Lower lobe of right lung (tissue), 2 donors: ENCODE measurements around the gene SORCS2. TPM values are rescaled to one million over a fixed set of nuclear protein-coding genes. Genes with fewer than 3 reads are reported as not detected.

Experiments used
- ATAC-seq, 2 donors: fragments of 200-7000 bp; cut with Tn5 transposase; one replicate each; pipeline ENCODE4 v1.9.1; 2020 to 2022; ENCODE audit warnings: mild to moderate bottlenecking in 2 of 2, moderate library complexity in 2 of 2
- DNase-seq: peaks from one replicate; pipeline ENCODE4 v3.0.0-alpha.2; 2020
- H3K27ac ChIP-seq: fragments of 200-600 bp; one replicate; pipeline ENCODE4 v1.8.0; 2022
- H3K27me3 ChIP-seq: fragments of 200-600 bp; one replicate; pipeline ENCODE4 v1.8.0; 2022; ENCODE audit warnings: low read depth
- H3K36me3 ChIP-seq: fragments of 200-600 bp; one replicate; pipeline ENCODE4 v1.8.0; 2022; ENCODE audit warnings: mild to moderate bottlenecking
- H3K4me1 ChIP-seq: fragments of 200-600 bp; one replicate; pipeline ENCODE4 v1.8.0; 2022
- H3K4me3 ChIP-seq: fragments of 200-600 bp; one replicate; pipeline ENCODE4 v1.8.0; 2022; ENCODE audit warnings: mild to moderate bottlenecking
- H3K9me3 ChIP-seq: fragments of 200-600 bp; one replicate; pipeline ENCODE4 v1.8.0; 2022
- intact Hi-C: fragments of 100-400 bp; cut with DNase I; formaldehyde crosslinking; loops from one replicate; pipeline ENCODE4 v1.11.0; 2022
- total RNA-seq: library from RNA; stranded (reverse); fragmentation: NEBNext Ultra II Directional; extraction: Animal tissue kit (Norgen Biotek cat#: 25700); gene quantifications from one replicate; pipeline ENCODE4 v1.2.1, GENCODE V29; 2021
- TF ChIP-seq, protein P1 (sequence below): fragments of 200-600 bp; IDR thresholded peaks from one replicate; pipeline ENCODE4 v1.8.0; 2022; ENCODE audit warnings: antibody characterized with exemption, mild to moderate bottlenecking
- donor health status: DM: no; HTN: yes; CAD: no; lungs with severe emphysema.

The SORCS2 gene
- total RNA-seq, 1 donor from 2014 or later = 5.8 TPM

DNA sequence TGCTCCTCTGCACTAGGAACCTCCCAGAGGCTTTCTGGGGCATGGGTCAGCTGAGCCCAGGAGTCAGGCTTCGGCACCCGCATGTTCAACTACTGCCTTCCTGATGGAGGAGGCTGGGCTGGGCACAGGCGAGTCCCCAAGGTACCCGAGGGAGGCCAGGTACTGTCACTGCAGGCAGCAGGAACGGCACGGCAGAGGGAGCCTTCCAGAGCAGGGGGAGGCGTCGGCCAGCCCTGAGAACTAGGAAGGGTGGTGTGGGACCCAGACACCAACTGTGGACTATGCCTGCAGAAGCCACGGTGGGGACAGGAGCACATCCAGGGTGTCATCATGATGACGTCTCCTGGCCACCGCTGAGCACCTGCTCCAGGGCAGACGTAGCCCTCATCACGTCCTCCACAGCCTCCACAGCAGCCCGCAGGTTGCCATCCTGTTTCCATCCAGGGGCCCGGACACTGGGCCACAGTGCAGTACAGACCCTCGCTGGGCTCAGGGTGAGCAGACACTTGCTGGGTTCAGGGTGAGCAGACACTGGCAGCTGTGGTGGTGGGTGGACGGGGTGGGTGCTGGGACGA is 40.8 kb downstream of the SORCS2 start:
- H3K27me3 ChIP-seq = no peaks in the 10 kb centered on the region
- no peak for ATAC-seq
- TF ChIP-seq, protein P1, sequence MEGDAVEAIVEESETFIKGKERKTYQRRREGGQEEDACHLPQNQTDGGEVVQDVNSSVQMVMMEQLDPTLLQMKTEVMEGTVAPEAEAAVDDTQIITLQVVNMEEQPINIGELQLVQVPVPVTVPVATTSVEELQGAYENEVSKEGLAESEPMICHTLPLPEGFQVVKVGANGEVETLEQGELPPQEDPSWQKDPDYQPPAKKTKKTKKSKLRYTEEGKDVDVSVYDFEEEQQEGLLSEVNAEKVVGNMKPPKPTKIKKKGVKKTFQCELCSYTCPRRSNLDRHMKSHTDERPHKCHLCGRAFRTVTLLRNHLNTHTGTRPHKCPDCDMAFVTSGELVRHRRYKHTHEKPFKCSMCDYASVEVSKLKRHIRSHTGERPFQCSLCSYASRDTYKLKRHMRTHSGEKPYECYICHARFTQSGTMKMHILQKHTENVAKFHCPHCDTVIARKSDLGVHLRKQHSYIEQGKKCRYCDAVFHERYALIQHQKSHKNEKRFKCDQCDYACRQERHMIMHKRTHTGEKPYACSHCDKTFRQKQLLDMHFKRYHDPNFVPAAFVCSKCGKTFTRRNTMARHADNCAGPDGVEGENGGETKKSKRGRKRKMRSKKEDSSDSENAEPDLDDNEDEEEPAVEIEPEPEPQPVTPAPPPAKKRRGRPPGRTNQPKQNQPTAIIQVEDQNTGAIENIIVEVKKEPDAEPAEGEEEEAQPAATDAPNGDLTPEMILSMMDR = no peak
- no peak for DNase-seq
- peaks cover 4% of the 10 kb centered on the region for H3K4me1 ChIP-seq
- no peak overlapping the region for H3K27ac ChIP-seq
- intact Hi-C loops = no loop called here
- no peaks in the 10 kb centered on the region for H3K9me3 ChIP-seq
- no peaks in the 10 kb centered on the region for H3K36me3 ChIP-seq
- no peak overlapping the region for H3K4me3 ChIP-seq

GRCh38 chr4:7233601-7234000 is 41.3 kb downstream of the SORCS2 start:
- H3K27ac ChIP-seq = no peak overlapping the region
- intact Hi-C loops = no loop called here
- TF ChIP-seq, protein P1 = no peak
- no peak for DNase-seq
- no peak overlapping the region for H3K4me3 ChIP-seq
- no peaks in the 10 kb centered on the region for H3K36me3 ChIP-seq
- no peaks in the 10 kb centered on the region for H3K9me3 ChIP-seq
- no peak for ATAC-seq
- H3K27me3 ChIP-seq = no peaks in the 10 kb centered on the region
- H3K4me1 ChIP-seq = peaks cover 4% of the 10 kb centered on the region

DNA sequence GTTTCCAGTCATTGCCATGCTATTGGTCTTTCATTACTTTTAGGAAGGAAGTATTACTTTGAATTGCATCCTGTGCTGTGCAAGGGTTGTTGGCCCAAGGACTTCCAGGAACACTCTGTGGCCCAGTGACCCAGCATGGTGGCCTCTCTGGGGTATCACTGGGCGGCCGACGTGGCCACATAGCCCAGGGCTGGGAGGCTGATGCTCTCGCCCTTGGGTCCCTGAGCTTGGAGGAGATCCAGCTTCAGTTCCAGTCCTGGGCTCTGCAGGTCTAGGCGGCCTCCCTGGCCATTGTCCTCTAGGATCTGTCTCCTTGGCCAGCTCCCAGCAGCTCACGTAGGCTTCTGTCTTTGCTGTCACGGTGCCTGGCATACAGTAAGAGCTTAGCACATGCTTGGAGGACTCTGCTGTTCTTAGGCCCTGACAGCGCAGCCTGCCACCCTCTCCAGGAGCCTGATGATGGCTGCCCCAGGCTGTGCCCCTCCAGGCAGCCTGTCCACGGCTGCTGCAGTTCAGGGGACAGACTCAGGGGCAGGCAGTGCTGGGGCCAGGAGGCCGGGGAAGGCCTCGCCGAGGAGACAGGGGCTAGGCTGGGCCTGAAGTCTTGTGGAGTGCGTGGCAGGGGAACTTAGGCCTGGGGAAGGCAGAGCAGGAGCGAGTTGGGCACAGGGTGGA is 42.2 kb downstream of the SORCS2 start:
- Histone ChIP-seq H3K9me3 (no peaks in the 10 kb centered on the region), H3K27ac (no peak overlapping the region), H3K27me3 (no peaks in the 10 kb centered on the region), H3K4me1 (peaks cover 4% of the 10 kb centered on the region), H3K36me3 (no peaks in the 10 kb centered on the region), H3K4me3 (no peak overlapping the region)
- TF ChIP-seq, protein P1 = no peak
- intact Hi-C loops = no loop called here
- DNase-seq = no peak
- no peak for ATAC-seq

DNA sequence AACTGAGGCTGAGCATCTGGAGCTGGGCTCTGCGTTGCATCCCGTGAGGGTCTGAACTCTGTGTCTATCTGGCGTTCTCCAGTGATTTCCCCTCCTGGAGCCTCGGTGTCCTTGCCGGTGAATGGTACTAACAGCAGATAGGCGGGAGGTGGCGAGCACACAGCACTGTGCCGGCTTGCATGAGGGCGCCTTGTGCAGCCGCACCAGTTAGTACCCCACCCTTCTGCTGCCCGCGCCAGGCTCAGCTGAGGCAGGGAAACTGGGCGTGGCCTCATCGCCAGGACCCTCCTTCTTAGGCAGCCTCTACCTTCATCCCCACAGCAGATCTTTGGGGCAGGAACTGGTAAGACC is 42.7 kb downstream of the SORCS2 start:
- DNase-seq (no peak), ATAC-seq (no peak)
- intact Hi-C loops = no loop called here
- Histone ChIP-seq H3K4me1 (peaks cover 4% of the 10 kb centered on the region), H3K27ac (no peak overlapping the region), H3K36me3 (no peaks in the 10 kb centered on the region), H3K27me3 (no peaks in the 10 kb centered on the region), H3K4me3 (no peak overlapping the region), H3K9me3 (no peaks in the 10 kb centered on the region)
- TF ChIP-seq, protein P1 = no peak

GRCh38 chr4:7236847-7237246 is 44.5 kb downstream of the SORCS2 start:
- Histone ChIP-seq H3K4me3 (no peak overlapping the region), H3K4me1 (peaks cover 4% of the 10 kb centered on the region), H3K27me3 (no peaks in the 10 kb centered on the region), H3K9me3 (no peaks in the 10 kb centered on the region), H3K27ac (no peak overlapping the region), H3K36me3 (no peaks in the 10 kb centered on the region)
- intact Hi-C loops = no loop called here
- ATAC-seq = no peak
- TF ChIP-seq, protein P1 = no peak
- no peak for DNase-seq
